OCI-LY3 (cell line): ENCODE data around the gene ORM1.

Experiments used
- CTCF ChIP-seq: fragments of 200-600, 300-600 bp; sonication (generic); IDR thresholded peaks from 2 replicates; pipeline ENCODE4 v1.5.1; 2014; ENCODE audit warnings: antibody characterized with exemption, low read length, low read depth
- EZH2phosphoT487 ChIP-seq: fragments of 200-600 bp; shearing (Covaris generic); IDR thresholded peaks from 2 replicates; pipeline ENCODE4 v1.6.1; 2018; ENCODE audit warnings: antibody characterized with exemption, mixed run types, low read depth

GRCh38 chr9:114303571-114303970 is 19.3 kb upstream of the ORM1 start:
- TF ChIP-seq CTCF (no peak), EZH2phosphoT487 (no peak)
